ENCODE data around the gene ACAA1. TPM values are rescaled to one million over a fixed set of nuclear protein-coding genes. Genes with fewer than 3 reads are reported as not detected.

ACAA1 gene, protein sequence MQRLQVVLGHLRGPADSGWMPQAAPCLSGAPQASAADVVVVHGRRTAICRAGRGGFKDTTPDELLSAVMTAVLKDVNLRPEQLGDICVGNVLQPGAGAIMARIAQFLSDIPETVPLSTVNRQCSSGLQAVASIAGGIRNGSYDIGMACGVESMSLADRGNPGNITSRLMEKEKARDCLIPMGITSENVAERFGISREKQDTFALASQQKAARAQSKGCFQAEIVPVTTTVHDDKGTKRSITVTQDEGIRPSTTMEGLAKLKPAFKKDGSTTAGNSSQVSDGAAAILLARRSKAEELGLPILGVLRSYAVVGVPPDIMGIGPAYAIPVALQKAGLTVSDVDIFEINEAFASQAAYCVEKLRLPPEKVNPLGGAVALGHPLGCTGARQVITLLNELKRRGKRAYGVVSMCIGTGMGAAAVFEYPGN
- total RNA-seq = 35.8 and 51.6 TPM in 2 replicates

GRCh38 chr3:38136777-38137614 is at the start of gene ACAA1:
Gene ACAA1, minus strand, starts transcription at chr3:38137127. Its CDS starts 92 bp downstream, at chr3:38137035.

DNA sequence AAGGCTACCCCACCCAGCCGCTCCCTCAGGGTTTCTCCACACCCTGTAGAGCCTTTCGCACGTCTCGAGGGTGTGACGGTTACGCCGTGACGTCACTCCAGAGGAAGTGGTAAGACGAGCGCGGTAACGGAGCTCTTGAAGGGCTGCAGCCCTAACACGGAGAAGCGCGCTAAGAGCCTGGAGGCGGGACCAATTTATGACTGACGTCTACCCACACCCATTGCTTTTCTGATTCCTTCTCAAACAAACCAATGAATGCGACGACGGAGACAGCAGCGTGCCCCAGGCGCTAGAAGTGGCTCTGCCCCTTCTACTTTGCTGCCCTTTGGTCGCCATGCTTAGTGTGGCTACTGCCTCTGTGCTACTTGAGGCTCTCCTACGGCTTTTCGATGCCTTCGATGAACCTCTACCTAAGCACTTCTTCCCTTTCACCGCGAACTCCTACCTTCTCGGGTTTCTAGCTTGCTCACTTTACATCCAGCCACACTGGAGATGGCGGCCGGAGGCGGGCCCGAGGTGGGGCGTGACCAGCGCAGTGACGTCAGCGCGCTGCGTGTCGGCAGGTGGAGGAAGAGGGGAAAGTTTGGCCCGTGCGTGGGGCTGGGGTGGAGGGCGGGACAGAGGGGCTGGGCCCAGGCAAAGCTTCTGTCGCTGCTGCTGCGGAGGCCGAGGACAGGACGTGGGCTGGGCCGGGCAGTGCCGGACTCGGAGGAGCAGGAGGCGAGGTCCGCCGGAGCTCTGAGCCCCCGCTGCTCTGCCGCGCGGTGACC is 28.2 kb upstream of the ACAA1 start, which contains the start of gene OXSR1:
Gene OXSR1, plus strand, starts transcription at position 586 of the 770 bp plus-strand sequence. CDS start 340 bp downstream, outside the sequence.

GRCh38 chr3:38138349-38139190 is 1.6 kb upstream of the ACAA1 start, which contains the start of gene MYD88:
Gene MYD88, plus strand, starts transcription at chr3:38138661. Its CDS starts 40 bp downstream, at chr3:38138701.

Other genes with a start within 250 kb of the ACAA1 start
- 2.5 and 2.6 TPM in 2 replicates for gene VILL, start 146.3 kb downstream of the ACAA1 start, total RNA-seq
- 21.6 and 22.9 TPM in 2 replicates for gene PLCD1, start 107.5 kb downstream of the ACAA1 start, total RNA-seq
- gene DLEC1, start 97.9 kb downstream of the ACAA1 start, total RNA-seq = 0.18 TPM in 1 of 2 replicates, not detected in the other
- gene MYD88, start 1.5 kb upstream of the ACAA1 start, total RNA-seq = 25.9 and 27.8 TPM in 2 replicates
- 29.7 and 30.5 TPM in 2 replicates for gene OXSR1, start 28.4 kb upstream of the ACAA1 start, total RNA-seq
- gene SLC22A13, start 128.7 kb upstream of the ACAA1 start, total RNA-seq = not detected in 2 replicates
- not detected in 2 replicates for gene SLC22A14, start 145.2 kb upstream of the ACAA1 start, total RNA-seq
- 2.0 and 3.2 TPM in 2 replicates for gene XYLB, start 209.7 kb upstream of the ACAA1 start, total RNA-seq

Data from myometrial cell (primary cell).